Esophagus muscularis mucosa (tissue), 4 donors: ENCODE data around the gene CMTM7. TPM values are rescaled to one million over a fixed set of nuclear protein-coding genes. Genes with fewer than 3 reads are reported as not detected.

Experiments used
- DNase-seq: peaks from one replicate; pipeline ENCODE4 v3.0.0-alpha.2; 2017; ENCODE audit errors: extremely low spot score
- H3K27ac ChIP-seq, 4 donors: fragments of 200-600 bp; sonication (generic); replicated peaks in 1 of 4; 1 replicate in 3 of 4; 2 replicates in 1 of 4; pipeline ENCODE4 v1.5.1; 2016 to 2019; ENCODE audit warnings: mild to moderate bottlenecking in 1 of 4
- H3K27me3 ChIP-seq, 4 donors: fragments of 200-600 bp; sonication (generic); one replicate each; pipeline versions ENCODE4 v1.5.1 to v1.6.0; 2016 to 2019
- H3K36me3 ChIP-seq, 4 donors: fragments of 200-600 bp; sonication (generic); one replicate each; pipeline ENCODE4 v1.5.1; 2016 to 2019
- H3K4me1 ChIP-seq, 4 donors: fragments of 200-600 bp; sonication (generic); one replicate each; pipeline ENCODE4 v1.5.1; 2016 to 2019
- H3K4me3 ChIP-seq, 4 donors: fragments of 200-600 bp; sonication (generic); 1 replicate in 2 of 4; 2 replicates in 2 of 4; pipeline ENCODE4 v1.5.1; 2016 to 2019; ENCODE audit warnings: mild to moderate bottlenecking in 4 of 4, moderate library complexity in 1 of 4
- H3K9me3 ChIP-seq, 4 donors: fragments of 200-600 bp; sonication (generic); 1 replicate in 3 of 4; 2 replicates in 1 of 4; pipeline ENCODE4 v1.5.1; 2016 to 2019
- CTCF ChIP-seq, 3 experiments: fragments of 200-600 bp in 2 of 3; fragments of 450-650 bp in 1 of 3; sonication (generic) in 2 of 3; IDR thresholded peaks; one replicate each; pipeline ENCODE4 v1.5.1; 2017 to 2019; ENCODE audit warnings: antibody characterized with exemption in 3 of 3, mild to moderate bottlenecking in 2 of 3, moderate library complexity in 1 of 3
- EP300 ChIP-seq: sonication (generic); formaldehyde crosslinking; IDR thresholded peaks from one replicate; pipeline ENCODE4 v1.6.1; 2017; ENCODE audit warnings: antibody characterized with exemption
- POLR2A ChIP-seq: fragments of 450-650 bp; IDR thresholded peaks from one replicate; pipeline ENCODE4 v1.6.1; 2017; ENCODE audit warnings: antibody characterized with exemption, moderate library complexity, mild to moderate bottlenecking, low read depth
- POLR2AphosphoS5 ChIP-seq, 2 donors: sonication (generic); formaldehyde crosslinking; IDR thresholded peaks; one replicate each; pipeline ENCODE4 v1.6.1; 2017; ENCODE audit warnings: antibody characterized with exemption in 2 of 2
- WGBS: methylation state at CpG from one replicate; pipeline ENCODE4 v1.1.5; 2018; 5-methylcytosine and 5-hydroxymethylcytosine counted together
- intact Hi-C: fragments of 100-400 bp; cut with DNase I; formaldehyde crosslinking; loops from one replicate; pipeline ENCODE4 v1.15.1; 2023
- total RNA-seq, 4 donors: library from RNA; depleted of rRNA; stranded (reverse); fragments of >200 nt; gene quantifications; one replicate each; pipeline versions ENCODE4 v1.1.0 to v1.2.1, GENCODE V29; 2016

Gene CMTM7
- total RNA-seq, 4 donors from 2014 or later, result 8.2 to 10.8 (median 8.5) TPM

- DNase-seq, result no peak
- Histone ChIP-seq H3K4me3 (no peak overlapping the region), H3K4me1 (peaks cover 25 to 31% (median 27%) of the 10 kb centered on the region in 4 donors), H3K9me3 (no peaks in the 10 kb centered on the region), H3K27me3 (no peaks in the 10 kb centered on the region), H3K36me3 (no peaks in the 10 kb centered on the region), H3K27ac (no peak overlapping the region)
- peak in 1 of 2 donors; percentile 29 for TF ChIP-seq POLR2AphosphoS5 (IDR thresholded peaks at IDR 0.05)
- no peak for TF ChIP-seq EP300
- intact Hi-C loops, result loop anchor here (10.0 kb wide), 1 partner anchor 286 kb away; the partner anchor contains the start of gene CNOT10
- WGBS, result 90% methylated on average over 10 of the region's 10 CpGs
Observed at GRCh38 chr3:32398531-32398930, 6.9 kb downstream of the CMTM7 start.

DNA sequence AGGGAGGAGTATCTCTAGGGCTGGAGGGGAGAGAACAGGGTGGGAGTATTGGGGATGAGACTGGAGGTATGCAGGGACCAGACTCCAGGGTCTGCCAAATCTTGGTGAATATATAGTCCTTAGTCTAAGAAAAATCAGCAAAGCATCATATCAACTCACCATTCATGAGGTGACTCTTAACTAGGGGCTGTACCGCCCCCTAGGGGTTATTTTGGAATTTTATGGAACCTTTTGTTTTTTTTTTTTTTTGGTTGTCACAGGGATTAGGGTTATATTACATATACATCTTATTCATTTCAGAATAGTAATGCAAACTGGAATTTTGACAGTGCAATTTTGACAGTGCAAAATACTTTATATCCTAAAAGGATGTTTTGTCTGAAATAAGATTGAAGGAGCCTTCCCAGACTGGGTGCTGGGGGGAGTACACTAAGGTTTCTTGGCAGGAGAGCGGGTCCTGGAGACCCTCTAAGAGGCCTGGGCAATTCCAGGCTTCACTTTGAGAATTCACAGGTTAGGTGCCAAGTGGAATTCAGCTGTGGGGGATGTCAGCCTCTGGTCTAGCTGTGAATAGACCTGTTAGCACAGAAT, 7.5 kb downstream of the CMTM7 start:
- DNase-seq, result no peak
- no peaks in the 10 kb centered on the region for H3K36me3 ChIP-seq
- TF ChIP-seq POLR2A, result no peak
- TF ChIP-seq CTCF (IDR thresholded peaks at IDR 0.05), result peak; percentile 45 to 60 (median 54)
- no peaks in the 10 kb centered on the region for H3K27me3 ChIP-seq
- WGBS, result 28% methylated on average over 1 of the region's 2 CpGs
- no peak overlapping the region for H3K27ac ChIP-seq
- intact Hi-C loops, result loop anchor here (10.0 kb wide), 1 partner anchor 286 kb away; the partner anchor contains the start of gene CNOT10
- no peaks in the 10 kb centered on the region for H3K9me3 ChIP-seq
- H3K4me1 ChIP-seq, result peaks cover 25 to 34% (median 27%) of the 10 kb centered on the region in 4 donors
- no peak overlapping the region for H3K4me3 ChIP-seq

DNA sequence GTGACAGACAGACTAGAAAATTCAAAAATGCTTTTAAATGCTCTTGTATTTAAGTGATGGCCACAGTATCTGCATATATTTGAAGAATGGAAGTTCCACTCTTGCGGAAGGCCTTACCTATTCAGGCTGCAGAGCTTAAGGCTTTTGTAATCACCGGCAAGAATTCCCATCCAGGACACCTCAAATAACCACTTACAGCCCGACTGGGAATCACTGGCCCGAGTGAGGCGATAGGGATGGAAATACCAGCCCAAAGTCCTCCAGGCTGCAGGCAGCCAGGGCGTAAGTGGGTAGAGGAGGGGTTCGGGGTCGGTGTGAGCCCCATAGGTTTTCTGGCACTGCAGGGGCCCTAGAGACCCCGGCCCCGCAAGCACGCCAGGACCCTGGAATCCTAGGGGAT, 9.5 kb downstream of the CMTM7 start:
- Histone ChIP-seq H3K9me3 (no peaks in the 10 kb centered on the region), H3K4me3 (peak overlapping the region; percentile 55 to 59 (median 57)), H3K27me3 (no peaks in the 10 kb centered on the region), H3K4me1 (peaks cover 25 to 34% (median 31%) of the 10 kb centered on the region in 4 donors), H3K27ac (peak overlapping the region; percentile 72 to 83 (median 82)), H3K36me3 (no peaks in the 10 kb centered on the region)
- no peak for TF ChIP-seq POLR2AphosphoS5 (IDR thresholded peaks at IDR 0.05)
- TF ChIP-seq CTCF (IDR thresholded peaks at IDR 0.05), result no peak
- no peak for TF ChIP-seq POLR2A
- no peak for TF ChIP-seq EP300
- WGBS, result 12% methylated on average over 9 of the region's 11 CpGs
- intact Hi-C loops, result loop anchor here (2.0 kb wide), 1 partner anchor 68 kb away; no protein-coding TSS in a partner anchor
- no peak for DNase-seq

DNA sequence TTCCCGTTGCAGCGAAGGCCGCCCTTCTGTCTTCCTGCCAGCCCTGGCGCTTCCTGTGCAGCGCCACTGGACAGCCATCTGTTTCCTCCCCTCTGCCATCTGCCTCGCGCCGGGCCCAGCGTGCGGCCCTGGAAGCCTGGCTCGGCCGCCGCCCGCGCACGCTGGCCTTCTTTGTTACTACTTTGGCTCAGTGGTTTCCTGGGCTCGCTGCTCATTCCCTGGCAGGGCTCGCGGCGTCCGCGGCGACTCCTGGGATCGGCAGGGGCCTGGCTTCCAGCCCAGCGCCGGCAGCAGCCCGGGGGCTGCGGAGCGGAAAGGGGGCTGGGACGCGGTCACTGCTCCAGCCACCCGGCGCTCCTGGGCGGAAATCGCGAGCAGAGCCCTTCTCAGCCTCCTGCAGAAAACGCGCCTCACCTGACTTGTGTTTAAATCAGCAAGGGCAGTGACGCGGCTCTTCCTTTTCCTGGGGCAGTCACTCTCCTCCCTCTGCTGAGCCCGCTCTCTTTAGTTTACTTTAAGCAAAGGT, 10.0 kb downstream of the CMTM7 start:
- H3K27ac ChIP-seq, result peak overlapping the region; percentile 72 to 83 (median 82)
- peaks cover 25 to 34% (median 31%) of the 10 kb centered on the region in 4 donors for H3K4me1 ChIP-seq
- H3K27me3 ChIP-seq, result no peaks in the 10 kb centered on the region
- peak overlapping the region; percentile 55 to 59 (median 57) for H3K4me3 ChIP-seq
- WGBS, result under 1% methylated on average over 16 of the region's 41 CpGs
- H3K36me3 ChIP-seq, result no peaks in the 10 kb centered on the region
- TF ChIP-seq CTCF (IDR thresholded peaks at IDR 0.05) (no peak), POLR2AphosphoS5 (IDR thresholded peaks at IDR 0.05) (peak; percentile 41 to 59)
- H3K9me3 ChIP-seq, result no peaks in the 10 kb centered on the region
- no peak for DNase-seq
- intact Hi-C loops, result loop anchor here (2.0 kb wide), 1 partner anchor 67 kb away; no protein-coding TSS in a partner anchor

DNA sequence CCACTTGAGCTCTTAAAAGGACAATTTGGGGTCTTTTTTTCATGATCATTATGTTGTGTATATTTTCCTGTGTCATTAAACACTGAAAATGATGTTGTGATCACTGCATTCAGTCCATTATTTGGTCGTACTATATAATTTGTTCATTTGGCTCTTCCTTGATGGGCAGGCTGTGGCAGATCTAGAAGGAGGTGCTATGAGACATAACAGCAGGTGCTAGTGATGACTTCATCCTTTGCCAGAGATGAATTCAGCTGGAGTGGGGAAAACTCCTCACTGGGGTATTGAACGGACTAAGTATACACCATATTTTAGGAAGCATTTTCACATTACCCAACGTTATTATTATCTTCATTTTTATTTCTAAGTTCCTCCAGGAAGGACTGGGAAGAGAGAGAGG, 12.0 kb downstream of the CMTM7 start:
- intact Hi-C loops, result no loop called here
- Histone ChIP-seq H3K36me3 (no peaks in the 10 kb centered on the region), H3K27me3 (no peaks in the 10 kb centered on the region), H3K9me3 (no peaks in the 10 kb centered on the region), H3K27ac (no peak overlapping the region), H3K4me3 (no peak overlapping the region), H3K4me1 (peaks cover 25 to 34% (median 30%) of the 10 kb centered on the region in 4 donors)
- DNase-seq, result no peak
- no peak for TF ChIP-seq CTCF (IDR thresholded peaks at IDR 0.05)
- no peak for TF ChIP-seq POLR2AphosphoS5 (IDR thresholded peaks at IDR 0.05)
- TF ChIP-seq POLR2A, result no peak
- TF ChIP-seq EP300, result no peak
- WGBS, result 69% methylated on average over 3 of the region's 3 CpGs
